NOMO-1 treated with DMSO at 0.1 percent for 48 hours (cell line): ENCODE measurements around the gene ZNF681.
"Not testable (repeated sequence)": the region's sequence is repeated elsewhere in the genome, so short reads cannot be mapped to it uniquely, and the experiment has no call there.

Experiments used
- DNase-seq: peaks from one replicate; lab custom pipeline; 2025; ENCODE audit not compliant: unreplicated experiment; lab: John Stamatoyannopoulos, UW

The ZNF681 gene

GRCh38 chr19:23774106-23774505 is 15.4 kb upstream of the ZNF681 start:
- DNase-seq: no peak

GRCh38 chr19:23772675-23773063 is 14.0 kb upstream of the ZNF681 start:
- no peak for DNase-seq

GRCh38 chr19:23771761-23772674 is 13.3 kb upstream of the ZNF681 start:
- DNase-seq: no peak

- no peak for DNase-seq
Measured at GRCh38 chr19:23771316-23771715, 12.6 kb upstream of the ZNF681 start.

- DNase-seq: no peak
Measured at GRCh38 chr19:23770672-23771250, 12.1 kb upstream of the ZNF681 start.

- DNase-seq: no peak
Measured at GRCh38 chr19:23769691-23770468, 11.2 kb upstream of the ZNF681 start.

GRCh38 chr19:23766951-23767350 is 8.3 kb upstream of the ZNF681 start:
- DNase-seq: no peak

GRCh38 chr19:23764781-23765180 is 6.1 kb upstream of the ZNF681 start:
- DNase-seq: no peak

GRCh38 chr19:23762884-23763711 is 4.4 kb upstream of the ZNF681 start:
- DNase-seq: no peak

GRCh38 chr19:23762548-23762883 is 3.8 kb upstream of the ZNF681 start:
- DNase-seq: no peak

GRCh38 chr19:23760326-23760725 is 1.6 kb upstream of the ZNF681 start:
- not testable (repeated sequence) for DNase-seq

GRCh38 chr19:23743633-23744232 is 15.0 kb downstream of the ZNF681 start:
- DNase-seq: not testable (repeated sequence)

GRCh38 chr19:23730729-23731465 is 27.8 kb downstream of the ZNF681 start:
- not testable (repeated sequence) for DNase-seq

GRCh38 chr19:23724161-23724560 is 34.5 kb downstream of the ZNF681 start:
- DNase-seq: not testable (repeated sequence)

GRCh38 chr19:23718802-23719201 is 39.9 kb downstream of the ZNF681 start:
- DNase-seq: no peak

GRCh38 chr19:23716792-23717191 is 41.9 kb downstream of the ZNF681 start:
- no peak for DNase-seq

GRCh38 chr19:23709347-23709746 is 49.3 kb downstream of the ZNF681 start:
- DNase-seq: no peak

GRCh38 chr19:23706657-23707056 is 52.0 kb downstream of the ZNF681 start:
- no peak for DNase-seq

GRCh38 chr19:23699521-23699860 is 59.2 kb downstream of the ZNF681 start:
- no peak for DNase-seq
